Adrenal gland (tissue), 12 donors: ENCODE data around the gene CBLL1. TPM values are rescaled to one million over a fixed set of nuclear protein-coding genes. Genes with fewer than 3 reads are reported as not detected.

Source experiments
- DNase-seq, 7 donors: peaks; one replicate each; pipeline ENCODE4 v3.0.0-alpha.2; 2019 to 2020
- H3K27ac ChIP-seq, 5 donors: fragments of 200-600 bp; sonication (generic) in 4 of 5; 1 replicate in 3 of 5; 2 replicates in 2 of 5; pipeline versions ENCODE4 v1.5.1 to v1.8.0; 2016 to 2020; ENCODE audit warnings: mild to moderate bottlenecking in 1 of 5
- H3K27me3 ChIP-seq: fragments of 200-600 bp; 2 replicates; pipeline ENCODE4 v1.8.0; 2021
- H3K36me3 ChIP-seq, 2 donors: fragments of 200-600 bp; replicated peaks in 1 of 2; 1 replicate in 1 of 2; 2 replicates in 1 of 2; pipeline versions ENCODE4 v1.5.1 to v1.8.0; 2018 to 2022
- H3K4me1 ChIP-seq, 2 donors: fragments of 200-600 bp; replicated peaks in 1 of 2; 1 replicate in 1 of 2; 2 replicates in 1 of 2; pipeline versions ENCODE4 v1.5.1 to v1.8.0; 2018 to 2021
- H3K4me3 ChIP-seq, 4 donors: fragments of 200-600 bp; sonication (generic) in 3 of 4; one replicate each; pipeline ENCODE4 v1.5.1; 2016 to 2018
- H3K9me3 ChIP-seq, 3 donors: fragments of 200-600 bp; sonication (generic) in 1 of 3; replicated peaks in 1 of 3; 1 replicate in 2 of 3; 2 replicates in 1 of 3; pipeline versions ENCODE4 v1.5.1 to v1.8.0; 2016 to 2021
- CTCF ChIP-seq, 6 experiments: fragments of 450-650 bp in 4 of 6; fragments of 200-600 bp in 2 of 6; sonication (generic) in 1 of 6; IDR thresholded peaks; 1 replicate in 5 of 6; 2 replicates in 1 of 6; pipeline versions ENCODE4 v1.5.1 to v1.8.0; 2016 to 2021; ENCODE audit warnings: antibody characterized with exemption in 6 of 6, mild to moderate bottlenecking in 2 of 6, moderate library complexity in 1 of 6
- POLR2A ChIP-seq, 2 donors: fragments of 450-650 bp; IDR thresholded peaks; one replicate each; pipeline ENCODE4 v1.6.1; 2017; ENCODE audit warnings: antibody characterized with exemption in 2 of 2, mild to moderate bottlenecking in 2 of 2, moderate library complexity in 1 of 2
- WGBS, 4 donors: extraction: QIAGEN DNeasy Blood & Tissue Kit in 2 of 4; methylation state at CpG; one replicate each; pipeline versions ENCODE4 v1.1.5 to v1.1.7; 2013 to 2017; 5-methylcytosine and 5-hydroxymethylcytosine counted together
- intact Hi-C, 2 donors: fragments of 100-400 bp; cut with DNase I; formaldehyde crosslinking; loops; one replicate each; pipeline versions ENCODE4 v1.14.1 to v1.15.0; 2022 to 2023
- polyA plus RNA-seq, 3 donors: library from polyadenylated mRNA; stranded (reverse); fragments of 200-250 nt in 2 of 3; fragments of 350-450 nt in 1 of 3; fragmentation: Illumina TruSeq in 1 of 3; extraction: RNeasy Lipid Tissue Mini Kit (QIAGEN cat#74804) in 1 of 3; gene quantifications; one replicate each; pipeline ENCODE4 v1.2.3, GENCODE V29; 2013 to 2014
- total RNA-seq, 9 donors: library from RNA; depleted of rRNA in 4 of 9; stranded (reverse); fragments of >200 nt in 4 of 9; fragments of 120-200 nt in 1 of 9; fragmentation: NEBNext Ultra II Directional in 1 of 9; extraction: Animal tissue kit (Norgen Biotek cat#: 25700) in 1 of 9; gene quantifications; one replicate each; pipeline versions ENCODE4 v1.1.0 to v1.2.4, GENCODE V29; 2013 to 2023
- donor health status: healthy with polysubstance abuse.
- donor health status: Bipolar disorder and iron deficiency.
- donor health status: DM: yes; HTN: yes; CAD: no.
- donor health status: DM: no; HTN: no; CAD: no.
- donor health status: DM: no; HTN: no; CAD: no.
- donor health status: DM: yes; HTN: yes; CAD: no.

CBLL1 gene
- total and polyA plus RNA-seq, 12 donors = 4.0 to 34.1 (median 19.8) TPM

- Histone ChIP-seq H3K27me3 (no peaks in the 10 kb centered on the region), H3K27ac (peak overlapping the region; percentile 60 to 96 (median 95)), H3K9me3 (no peaks in the 10 kb centered on the region), H3K36me3 (no peaks in the 10 kb centered on the region), H3K4me1 (peaks cover 12 to 37% of the 10 kb centered on the region in 2 donors), H3K4me3 (peak overlapping the region in 3 of 4 donors; percentile 66 to 83 (median 72))
- WGBS, 4 donors = 13 to 16% (median 14%) methylated on average over 29 of the region's 29 CpGs
- no peak for TF ChIP-seq CTCF (IDR thresholded peaks at IDR 0.05)
- no peak for TF ChIP-seq POLR2A (IDR thresholded peaks at IDR 0.05)
- DNase-seq = peak in 6 of 7 donors; percentile 53 to 76 (median 64)
- intact Hi-C loops = loop anchor here (5.0 to 10.0 kb wide), 2 partner anchors 129 to 132 kb away; no protein-coding TSS in a partner anchor
Observed at GRCh38 chr7:107742678-107743566, 1.0 kb upstream of the CBLL1 start.

- no peak for TF ChIP-seq CTCF (IDR thresholded peaks at IDR 0.05)
- TF ChIP-seq POLR2A (IDR thresholded peaks at IDR 0.05) = no peak
- no peak for DNase-seq
- intact Hi-C loops = loop anchor here (5.0 to 10.0 kb wide), 2 partner anchors 128 to 130 kb away; no protein-coding TSS in a partner anchor
- Histone ChIP-seq H3K27me3 (no peaks in the 10 kb centered on the region), H3K4me1 (peaks cover 12 to 39% of the 10 kb centered on the region in 2 donors), H3K36me3 (peaks cover 0 to 2% of the 10 kb centered on the region in 2 donors), H3K27ac (peak overlapping the region; percentile 52 to 96 (median 95)), H3K4me3 (peak overlapping the region; percentile 26 to 72 (median 58)), H3K9me3 (no peaks in the 10 kb centered on the region)
- 0 to 1% (median 0%) methylated on average over 1 to 22 of the region's 22 CpGs for WGBS, 4 donors
Observed at GRCh38 chr7:107744345-107744750, 406 bp downstream of the CBLL1 start.

DNA sequence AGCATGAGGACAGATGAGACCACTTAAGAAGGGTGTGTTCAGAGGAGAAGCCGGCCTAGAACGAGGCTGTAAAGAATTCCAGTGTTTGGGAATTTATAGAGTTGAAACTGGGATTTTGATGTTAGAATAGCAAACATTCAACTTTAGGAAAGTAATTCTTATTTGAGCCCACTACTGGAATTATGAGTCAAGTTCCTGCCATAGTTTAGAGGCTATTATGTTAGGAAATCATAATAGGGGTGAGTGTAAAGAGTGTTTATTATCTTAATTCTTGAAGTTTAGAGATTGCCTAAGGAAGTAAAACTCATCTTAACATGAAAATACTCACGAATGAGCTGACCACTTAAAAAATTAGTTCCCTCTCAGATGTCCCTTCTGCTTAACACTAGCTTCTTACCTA, 2.1 kb downstream of the CBLL1 start:
- H3K9me3 ChIP-seq = no peaks in the 10 kb centered on the region
- no peak overlapping the region for H3K27ac ChIP-seq
- WGBS, 4 donors = 73 to 77% (median 76%) methylated on average over 3 of the region's 3 CpGs
- intact Hi-C loops = loop anchor here in 1 of 2 donors (10.0 kb wide), 1 partner anchor 129 kb away; no protein-coding TSS in a partner anchor
- peaks cover 0 to 12% of the 10 kb centered on the region in 2 donors for H3K36me3 ChIP-seq
- DNase-seq = no peak
- H3K4me3 ChIP-seq = no peak overlapping the region
- peaks cover 12 to 39% of the 10 kb centered on the region in 2 donors for H3K4me1 ChIP-seq
- no peaks in the 10 kb centered on the region for H3K27me3 ChIP-seq
- no peak for TF ChIP-seq POLR2A (IDR thresholded peaks at IDR 0.05)
- TF ChIP-seq CTCF (IDR thresholded peaks at IDR 0.05) = no peak

DNA sequence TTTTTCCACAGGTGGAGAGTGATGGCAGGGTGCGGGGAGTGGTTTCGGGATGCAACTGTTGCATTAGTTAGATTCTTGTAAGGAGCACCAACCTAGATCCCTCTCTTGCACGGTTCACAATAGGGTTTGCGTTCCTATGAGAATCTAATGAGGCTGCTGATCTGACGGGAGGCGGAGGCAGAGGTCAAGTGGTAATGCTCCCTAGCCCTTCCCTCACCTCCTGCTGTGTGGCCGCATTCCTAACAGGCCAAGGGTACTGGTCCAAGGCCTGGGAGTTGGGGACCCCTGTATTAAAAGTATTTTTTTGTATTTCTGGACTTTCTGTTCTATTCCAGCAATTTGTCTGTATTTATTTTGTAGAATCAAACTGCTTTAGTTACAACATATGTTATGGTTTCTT, 7.2 kb downstream of the CBLL1 start:
- DNase-seq = no peak
- H3K36me3 ChIP-seq = peaks cover 0 to 56% of the 10 kb centered on the region in 2 donors

More for the DNA sequence above, 7.2 kb downstream of the CBLL1 start:
- no peak overlapping the region for H3K4me3 ChIP-seq
- H3K27me3 ChIP-seq = no peaks in the 10 kb centered on the region
- no peak overlapping the region for H3K27ac ChIP-seq
- intact Hi-C loops = no loop called here
- TF ChIP-seq POLR2A (IDR thresholded peaks at IDR 0.05) = no peak
- no peak for TF ChIP-seq CTCF (IDR thresholded peaks at IDR 0.05)
- H3K4me1 ChIP-seq = peaks cover 0 to 18% of the 10 kb centered on the region in 2 donors
- 90 to 97% (median 95%) methylated on average over 7 of the region's 7 CpGs for WGBS, 4 donors
- H3K9me3 ChIP-seq = no peaks in the 10 kb centered on the region
